ENCODE measurements around the gene HS3ST3B1.

GRCh38 chr17:14321476-14321949 lies 20.6 kb downstream of the HS3ST3B1 start:
- TF ChIP-seq, protein P1, sequence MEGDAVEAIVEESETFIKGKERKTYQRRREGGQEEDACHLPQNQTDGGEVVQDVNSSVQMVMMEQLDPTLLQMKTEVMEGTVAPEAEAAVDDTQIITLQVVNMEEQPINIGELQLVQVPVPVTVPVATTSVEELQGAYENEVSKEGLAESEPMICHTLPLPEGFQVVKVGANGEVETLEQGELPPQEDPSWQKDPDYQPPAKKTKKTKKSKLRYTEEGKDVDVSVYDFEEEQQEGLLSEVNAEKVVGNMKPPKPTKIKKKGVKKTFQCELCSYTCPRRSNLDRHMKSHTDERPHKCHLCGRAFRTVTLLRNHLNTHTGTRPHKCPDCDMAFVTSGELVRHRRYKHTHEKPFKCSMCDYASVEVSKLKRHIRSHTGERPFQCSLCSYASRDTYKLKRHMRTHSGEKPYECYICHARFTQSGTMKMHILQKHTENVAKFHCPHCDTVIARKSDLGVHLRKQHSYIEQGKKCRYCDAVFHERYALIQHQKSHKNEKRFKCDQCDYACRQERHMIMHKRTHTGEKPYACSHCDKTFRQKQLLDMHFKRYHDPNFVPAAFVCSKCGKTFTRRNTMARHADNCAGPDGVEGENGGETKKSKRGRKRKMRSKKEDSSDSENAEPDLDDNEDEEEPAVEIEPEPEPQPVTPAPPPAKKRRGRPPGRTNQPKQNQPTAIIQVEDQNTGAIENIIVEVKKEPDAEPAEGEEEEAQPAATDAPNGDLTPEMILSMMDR (IDR thresholded peaks at IDR 0.05), result no peak
- TF ChIP-seq POLR2A (IDR thresholded peaks at IDR 0.05), result no peak

Measured in body of pancreas (tissue), 4 donors.